ENCODE measurements around the gene MRPL47. TPM values are rescaled to one million over a fixed set of nuclear protein-coding genes. Genes with fewer than 3 reads are reported as not detected.
A peak's percentile ranks its signal among the peaks of the same experiment; 100 is the strongest.

Gene MRPL47
- total and polyA plus RNA-seq, 9 of the 15 experiments (the other 6 are each of a cell fraction or from before 2014, with no cell fraction given) = 101 to 437 (median 141) TPM

DNA sequence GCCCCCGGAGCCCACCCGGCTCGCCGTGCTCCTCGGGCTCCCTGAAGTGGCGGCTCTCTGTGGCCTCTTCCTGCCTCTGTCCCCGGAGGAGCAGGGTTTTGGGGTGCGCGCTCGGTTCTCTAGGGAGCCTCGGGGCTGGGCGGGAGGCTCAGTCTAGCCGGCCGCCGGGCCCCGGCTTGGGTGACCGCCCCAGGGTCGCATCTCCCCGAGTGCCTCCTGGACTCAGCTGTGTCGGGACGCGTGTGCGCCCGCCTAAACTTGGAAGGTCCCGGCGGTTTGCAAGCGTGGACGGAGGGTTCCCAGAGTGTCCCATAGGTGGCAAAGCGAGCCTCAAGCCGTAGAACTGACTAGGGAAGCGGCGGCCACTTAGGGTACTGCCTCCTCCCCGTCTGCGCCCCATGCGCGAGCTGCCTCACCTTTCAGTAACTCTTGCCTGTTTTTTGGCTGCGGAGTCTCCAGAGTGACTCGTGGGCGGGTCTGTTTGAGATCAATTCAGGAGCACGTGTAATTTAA lies 41.1 kb downstream of the MRPL47 start (continued):
- no peak for TF ChIP-seq EP400 (IDR thresholded peaks at IDR 0.05)
- TF ChIP-seq ZSCAN29 (IDR thresholded peaks at IDR 0.05) = no peak
- TF ChIP-seq, protein P1, sequence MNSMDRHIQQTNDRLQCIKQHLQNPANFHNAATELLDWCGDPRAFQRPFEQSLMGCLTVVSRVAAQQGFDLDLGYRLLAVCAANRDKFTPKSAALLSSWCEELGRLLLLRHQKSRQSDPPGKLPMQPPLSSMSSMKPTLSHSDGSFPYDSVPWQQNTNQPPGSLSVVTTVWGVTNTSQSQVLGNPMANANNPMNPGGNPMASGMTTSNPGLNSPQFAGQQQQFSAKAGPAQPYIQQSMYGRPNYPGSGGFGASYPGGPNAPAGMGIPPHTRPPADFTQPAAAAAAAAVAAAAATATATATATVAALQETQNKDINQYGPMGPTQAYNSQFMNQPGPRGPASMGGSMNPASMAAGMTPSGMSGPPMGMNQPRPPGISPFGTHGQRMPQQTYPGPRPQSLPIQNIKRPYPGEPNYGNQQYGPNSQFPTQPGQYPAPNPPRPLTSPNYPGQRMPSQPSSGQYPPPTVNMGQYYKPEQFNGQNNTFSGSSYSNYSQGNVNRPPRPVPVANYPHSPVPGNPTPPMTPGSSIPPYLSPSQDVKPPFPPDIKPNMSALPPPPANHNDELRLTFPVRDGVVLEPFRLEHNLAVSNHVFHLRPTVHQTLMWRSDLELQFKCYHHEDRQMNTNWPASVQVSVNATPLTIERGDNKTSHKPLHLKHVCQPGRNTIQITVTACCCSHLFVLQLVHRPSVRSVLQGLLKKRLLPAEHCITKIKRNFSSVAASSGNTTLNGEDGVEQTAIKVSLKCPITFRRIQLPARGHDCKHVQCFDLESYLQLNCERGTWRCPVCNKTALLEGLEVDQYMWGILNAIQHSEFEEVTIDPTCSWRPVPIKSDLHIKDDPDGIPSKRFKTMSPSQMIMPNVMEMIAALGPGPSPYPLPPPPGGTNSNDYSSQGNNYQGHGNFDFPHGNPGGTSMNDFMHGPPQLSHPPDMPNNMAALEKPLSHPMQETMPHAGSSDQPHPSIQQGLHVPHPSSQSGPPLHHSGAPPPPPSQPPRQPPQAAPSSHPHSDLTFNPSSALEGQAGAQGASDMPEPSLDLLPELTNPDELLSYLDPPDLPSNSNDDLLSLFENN (IDR thresholded peaks at IDR 0.05; ENCODE audit: low read depth in 2 of 2, low read length in 2 of 2) = 0 out of 4 replicates have a peak, but pooled peaks of 1 of the 2 experiments have one; percentile 0
- TF ChIP-seq RBBP5 (IDR thresholded peaks at IDR 0.05; ENCODE audit: borderline replicate concordance, insufficient read depth, low read length, poor library complexity, severe bottlenecking) = peak; percentile 72
- TF ChIP-seq, protein P2, sequence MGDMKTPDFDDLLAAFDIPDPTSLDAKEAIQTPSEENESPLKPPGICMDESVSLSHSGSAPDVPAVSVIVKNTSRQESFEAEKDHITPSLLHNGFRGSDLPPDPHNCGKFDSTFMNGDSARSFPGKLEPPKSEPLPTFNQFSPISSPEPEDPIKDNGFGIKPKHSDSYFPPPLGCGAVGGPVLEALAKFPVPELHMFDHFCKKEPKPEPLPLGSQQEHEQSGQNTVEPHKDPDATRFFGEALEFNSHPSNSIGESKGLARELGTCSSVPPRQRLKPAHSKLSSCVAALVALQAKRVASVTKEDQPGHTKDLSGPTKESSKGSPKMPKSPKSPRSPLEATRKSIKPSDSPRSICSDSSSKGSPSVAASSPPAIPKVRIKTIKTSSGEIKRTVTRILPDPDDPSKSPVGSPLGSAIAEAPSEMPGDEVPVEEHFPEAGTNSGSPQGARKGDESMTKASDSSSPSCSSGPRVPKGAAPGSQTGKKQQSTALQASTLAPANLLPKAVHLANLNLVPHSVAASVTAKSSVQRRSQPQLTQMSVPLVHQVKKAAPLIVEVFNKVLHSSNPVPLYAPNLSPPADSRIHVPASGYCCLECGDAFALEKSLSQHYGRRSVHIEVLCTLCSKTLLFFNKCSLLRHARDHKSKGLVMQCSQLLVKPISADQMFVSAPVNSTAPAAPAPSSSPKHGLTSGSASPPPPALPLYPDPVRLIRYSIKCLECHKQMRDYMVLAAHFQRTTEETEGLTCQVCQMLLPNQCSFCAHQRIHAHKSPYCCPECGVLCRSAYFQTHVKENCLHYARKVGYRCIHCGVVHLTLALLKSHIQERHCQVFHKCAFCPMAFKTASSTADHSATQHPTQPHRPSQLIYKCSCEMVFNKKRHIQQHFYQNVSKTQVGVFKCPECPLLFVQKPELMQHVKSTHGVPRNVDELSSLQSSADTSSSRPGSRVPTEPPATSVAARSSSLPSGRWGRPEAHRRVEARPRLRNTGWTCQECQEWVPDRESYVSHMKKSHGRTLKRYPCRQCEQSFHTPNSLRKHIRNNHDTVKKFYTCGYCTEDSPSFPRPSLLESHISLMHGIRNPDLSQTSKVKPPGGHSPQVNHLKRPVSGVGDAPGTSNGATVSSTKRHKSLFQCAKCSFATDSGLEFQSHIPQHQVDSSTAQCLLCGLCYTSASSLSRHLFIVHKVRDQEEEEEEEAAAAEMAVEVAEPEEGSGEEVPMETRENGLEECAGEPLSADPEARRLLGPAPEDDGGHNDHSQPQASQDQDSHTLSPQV (IDR thresholded peaks at IDR 0.05) = no peak
- 0 out of 2 replicates have a peak, but pooled peaks have one; percentile 10 for TF ChIP-seq SMC3 (conservative IDR thresholded peaks at IDR 0.05; ENCODE audit: insufficient read depth, low read depth, low read length)
- TF ChIP-seq ZNF217 (CRISPR knock-in tag; IDR thresholded peaks at IDR 0.05) = no peak
- no peak for TF ChIP-seq ZNF584 (CRISPR knock-in tag; IDR thresholded peaks at IDR 0.05; ENCODE audit: low read depth)
- TF ChIP-seq FOXK2 (conservative IDR thresholded peaks at IDR 0.05 in 1 of 2, IDR thresholded peaks at IDR 0.05 in 1 of 2; ENCODE audit: low read depth in 2 of 2) = no peak
- no peak for TF ChIP-seq SUPT5H (IDR thresholded peaks at IDR 0.05)
- TF ChIP-seq ELF2 (CRISPR knock-in tag; IDR thresholded peaks at IDR 0.05) = no peak
- TF ChIP-seq CXXC5 (CRISPR knock-in tag; IDR thresholded peaks at IDR 0.05) = no peak; the same call in 1 of the 2 replicates
- no peak for TF ChIP-seq ARHGAP35 (IDR thresholded peaks at IDR 0.05; ENCODE audit: partially characterized antibody)
- TF ChIP-seq ZNF589 (CRISPR knock-in tag; IDR thresholded peaks at IDR 0.05; ENCODE audit: low read depth) = no peak
- TF ChIP-seq, protein P3, sequence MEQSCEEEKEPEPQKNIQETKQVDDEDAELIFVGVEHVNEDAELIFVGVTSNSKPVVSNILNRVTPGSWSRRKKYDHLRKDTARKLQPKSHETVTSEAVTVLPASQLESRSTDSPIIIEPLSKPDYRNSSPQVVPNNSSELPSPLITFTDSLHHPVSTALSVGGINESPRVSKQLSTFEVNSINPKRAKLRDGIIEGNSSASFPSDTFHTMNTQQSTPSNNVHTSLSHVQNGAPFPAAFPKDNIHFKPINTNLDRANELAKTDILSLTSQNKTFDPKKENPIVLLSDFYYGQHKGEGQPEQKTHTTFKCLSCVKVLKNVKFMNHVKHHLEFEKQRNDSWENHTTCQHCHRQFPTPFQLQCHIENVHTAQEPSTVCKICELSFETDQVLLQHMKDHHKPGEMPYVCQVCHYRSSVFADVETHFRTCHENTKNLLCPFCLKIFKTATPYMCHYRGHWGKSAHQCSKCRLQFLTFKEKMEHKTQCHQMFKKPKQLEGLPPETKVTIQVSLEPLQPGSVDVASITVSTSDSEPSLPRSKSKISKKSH (CRISPR knock-in tag; IDR thresholded peaks at IDR 0.05) = no peak
- TF ChIP-seq TBP (optimal IDR thresholded peaks at IDR 0.05; ENCODE audit: low read depth, low read length) = peak; percentile 52
- TF ChIP-seq ZNF24 (IDR thresholded peaks at IDR 0.05) = no peak
- TF ChIP-seq MAZ (CRISPR knock-in tag; conservative IDR thresholded peaks at IDR 0.05 in 1 of 2, IDR thresholded peaks at IDR 0.05 in 1 of 2) = 0 out of 4 replicates have a peak, but pooled peaks of 1 of the 2 experiments have one; percentile 9
- no peak for TF ChIP-seq SAFB2 (IDR thresholded peaks at IDR 0.05; ENCODE audit: borderline replicate concordance, low read depth, low read length, severe bottlenecking)
- TF ChIP-seq HNRNPH1 (optimal IDR thresholded peaks at IDR 0.05; ENCODE audit: low read depth, low read length) = no peak
